Stimulated activated CD8-positive, alpha-beta memory T cell treated with anti-CD3 and anti-CD28 coated beads, Interleukin-7, amount 100 ng/mL, for 1 hour (primary cell): Measurements from ENCODE around the gene MVB12B.

Experiments
- DNase-seq, 2 donors: peaks; one replicate each; pipeline ENCODE4 v3.0.0-alpha.2; 2020; ENCODE audit warnings: low read depth in 2 of 2

Gene MVB12B

DNA sequence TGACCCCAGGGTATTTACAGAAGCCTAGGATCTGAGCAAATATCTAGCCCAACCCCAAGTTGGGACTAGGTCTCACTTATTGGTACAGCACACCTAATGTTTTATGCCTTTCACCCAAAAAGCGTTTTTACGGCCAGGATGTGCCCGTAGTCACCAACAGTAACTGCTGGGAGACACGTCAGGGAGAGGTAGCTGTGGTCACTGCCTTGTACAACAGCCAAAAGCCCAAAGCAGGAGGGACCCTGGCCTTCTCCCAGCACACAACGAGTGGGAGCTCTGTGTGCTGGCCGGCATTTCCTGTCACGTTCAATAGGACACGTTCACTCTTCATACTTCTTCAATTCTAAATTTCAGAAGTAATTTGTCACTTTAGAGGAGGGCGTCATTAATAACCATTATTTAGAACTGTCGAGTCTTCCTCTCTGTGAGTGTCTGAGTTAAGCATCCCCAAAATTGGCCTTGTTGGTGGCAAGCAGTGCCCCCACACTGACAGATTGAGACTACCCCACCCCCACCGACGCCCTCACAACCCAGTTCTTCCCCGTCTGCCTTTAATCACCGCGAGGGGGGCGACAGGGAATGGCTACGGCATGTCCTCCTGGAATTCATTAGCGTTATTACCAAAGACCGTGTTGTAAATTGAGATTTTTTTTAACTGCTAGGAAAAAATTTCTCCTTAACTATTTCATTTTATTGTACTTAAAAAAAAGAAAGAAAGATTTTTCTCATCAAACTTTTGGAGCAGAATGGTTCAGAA is 80.7 kb downstream of the MVB12B start:
- no peak for DNase-seq

GRCh38 chr9:126408004-126408403 is 81.4 kb downstream of the MVB12B start:
- DNase-seq: no peak

DNA sequence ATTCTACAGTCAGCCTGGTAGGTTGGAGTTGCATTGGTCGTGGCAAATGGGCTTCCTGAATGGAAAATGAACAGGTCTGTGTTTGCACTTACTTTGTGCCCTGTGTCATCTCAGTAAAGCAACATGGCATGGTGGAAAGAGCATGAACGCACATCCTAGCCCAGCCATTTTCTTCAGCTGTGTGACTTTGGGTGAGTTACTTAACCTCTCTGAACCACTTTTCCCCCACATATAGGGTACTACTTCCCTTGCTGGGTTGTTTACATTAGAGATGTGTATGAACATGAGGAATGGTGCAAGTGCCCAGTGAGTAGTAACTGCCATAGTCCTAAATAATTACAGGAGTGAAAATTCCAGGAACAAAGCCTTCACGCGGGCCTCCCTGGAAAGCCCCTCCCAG is 83.6 kb downstream of the MVB12B start:
- no peak for DNase-seq

DNA sequence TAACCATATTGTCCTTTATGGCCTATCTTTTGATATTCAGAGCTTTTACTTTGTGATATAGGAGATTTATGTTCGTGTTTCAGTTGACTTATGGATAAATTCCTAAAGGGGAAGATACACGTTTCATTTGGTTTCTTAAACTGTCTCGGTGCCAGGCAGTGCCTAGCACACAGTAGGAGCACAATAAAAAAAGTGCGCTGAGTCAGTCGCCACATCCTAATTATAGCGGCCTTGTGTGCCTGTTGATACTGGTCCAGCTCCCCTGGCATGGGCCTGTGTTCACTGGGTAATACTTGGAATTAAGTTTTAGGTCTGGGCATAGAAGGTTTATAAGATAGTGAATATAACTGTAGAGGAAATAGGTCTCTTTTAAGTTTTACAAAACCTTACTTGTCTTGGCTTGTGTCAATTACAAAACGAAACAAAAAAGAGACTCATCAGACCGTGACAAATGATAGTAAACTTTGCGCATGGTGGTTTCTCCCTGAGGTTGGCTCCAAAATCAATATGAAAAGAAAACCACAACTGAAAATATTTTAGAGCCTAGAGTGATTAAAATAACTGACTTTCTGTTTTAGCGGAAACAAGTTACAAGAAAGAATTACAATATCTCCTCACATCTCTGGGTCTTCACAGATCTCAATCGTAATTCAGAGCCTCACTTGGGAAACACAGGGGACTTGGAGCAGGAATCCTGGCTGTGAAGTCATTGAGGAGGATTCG is 84.8 kb downstream of the MVB12B start:
- no peak for DNase-seq

- no peak for DNase-seq
Observed at GRCh38 chr9:126411948-126412284, 85.3 kb downstream of the MVB12B start.

DNA sequence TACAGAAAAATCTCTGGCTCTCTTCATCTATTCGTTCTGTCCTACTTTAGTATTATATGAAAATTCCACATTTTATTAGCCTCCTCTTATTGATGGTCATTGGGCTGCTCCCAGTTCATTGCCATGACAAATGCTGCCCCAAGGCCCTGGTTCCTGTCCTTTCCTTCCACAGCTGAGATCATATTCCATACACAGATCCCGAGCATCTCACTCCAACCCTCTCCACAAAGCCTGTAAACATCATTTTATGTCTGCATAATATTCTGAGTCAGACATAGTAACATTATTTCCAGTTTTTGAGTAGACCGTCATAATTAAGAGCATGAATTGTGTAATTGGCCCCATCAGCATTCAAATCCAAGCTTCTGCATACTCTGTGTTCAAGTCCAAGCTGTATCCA is 86.3 kb downstream of the MVB12B start:
- DNase-seq: no peak

- DNase-seq: no peak
Observed at GRCh38 chr9:126413391-126414068, 86.9 kb downstream of the MVB12B start.

GRCh38 chr9:126415741-126416370 is 89.2 kb downstream of the MVB12B start:
- DNase-seq: no peak

DNA sequence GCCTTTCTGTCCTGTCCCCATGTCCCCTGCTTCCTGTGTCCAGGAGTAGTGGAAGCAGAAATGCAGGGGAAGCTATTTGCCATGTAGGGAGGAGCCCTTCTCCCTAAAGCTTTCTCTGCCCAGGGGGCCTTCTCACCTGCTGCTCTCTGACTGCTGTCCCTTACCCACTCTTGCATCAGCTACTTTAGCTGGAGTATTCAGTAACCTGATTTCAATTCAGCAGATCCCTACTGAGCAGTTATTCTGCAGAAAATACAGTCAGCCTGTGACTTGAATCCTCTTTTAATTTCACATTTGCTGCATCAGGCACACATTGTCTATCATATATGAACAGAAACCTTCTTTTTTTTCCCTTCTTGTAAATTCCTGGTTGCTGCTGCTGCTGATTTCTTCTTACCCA is 90.4 kb downstream of the MVB12B start:
- DNase-seq: no peak

- DNase-seq: no peak
Observed at GRCh38 chr9:126417684-126418083, 91.1 kb downstream of the MVB12B start.

DNA sequence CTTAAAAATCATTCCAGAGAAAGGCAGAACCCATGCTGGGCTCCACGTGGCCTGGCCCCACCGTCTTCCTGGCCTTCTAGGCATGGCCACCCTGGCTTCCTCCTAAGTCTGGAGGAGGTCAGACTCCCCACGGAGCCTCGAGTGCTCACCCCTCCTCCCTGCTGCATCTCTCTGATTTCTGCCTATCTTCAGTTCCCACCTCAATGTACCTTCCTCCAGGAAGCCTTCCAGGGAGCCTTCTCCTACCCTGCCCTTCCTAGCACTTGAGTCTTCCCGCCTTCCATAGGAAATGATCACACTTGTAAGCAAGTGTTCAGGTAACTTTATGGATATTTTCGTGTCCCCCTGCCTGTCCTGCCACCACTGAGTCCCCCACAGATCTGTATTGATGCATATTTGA is 92.0 kb downstream of the MVB12B start:
- DNase-seq: no peak

GRCh38 chr9:126419475-126419874 is 92.8 kb downstream of the MVB12B start:
- DNase-seq: no peak

GRCh38 chr9:126420135-126420534 is 93.5 kb downstream of the MVB12B start:
- no peak for DNase-seq

DNA sequence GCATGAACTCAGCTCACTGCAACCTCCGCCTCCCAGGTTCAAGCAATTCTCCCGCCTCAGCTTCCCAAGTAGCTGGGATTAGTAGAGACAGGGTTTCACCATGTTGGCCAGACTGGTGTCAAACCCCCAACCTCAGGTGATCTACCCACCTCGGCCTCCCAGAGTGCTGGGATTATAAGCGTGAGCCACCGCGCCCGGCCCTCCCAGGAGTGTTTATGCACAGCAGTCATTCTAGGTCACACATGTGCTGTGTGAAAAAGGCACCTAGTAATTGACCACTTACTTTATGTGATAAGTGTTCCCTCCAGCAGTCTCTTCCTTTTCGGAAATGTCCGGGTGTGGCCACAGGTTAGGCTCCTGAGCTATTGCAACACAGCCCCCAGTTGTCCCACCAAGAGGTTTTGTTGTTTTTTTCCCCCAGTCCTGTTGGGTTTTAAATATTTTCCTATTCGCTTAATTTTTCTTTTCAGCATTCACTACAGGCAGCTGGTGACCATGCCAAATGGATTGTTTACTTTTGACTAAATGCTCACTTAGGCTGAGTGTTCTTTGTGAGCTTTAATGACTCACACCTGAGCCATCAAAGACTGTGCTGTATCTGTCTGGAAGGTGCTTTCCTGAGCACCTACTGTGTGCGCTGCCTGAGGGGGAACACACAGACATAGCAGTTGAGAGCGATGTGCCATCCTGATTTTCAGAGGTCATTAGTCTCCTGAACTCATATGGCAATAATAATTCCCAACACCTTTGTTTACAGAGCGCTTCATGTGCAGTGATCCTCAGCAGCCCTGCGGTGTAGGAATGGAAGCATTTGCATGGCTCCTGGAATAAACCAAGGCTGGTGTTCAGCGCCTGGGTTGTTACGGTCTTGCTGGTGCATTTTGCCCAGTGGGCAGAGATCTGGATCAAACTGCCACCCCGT is 94.3 kb downstream of the MVB12B start:
- DNase-seq: no peak

DNA sequence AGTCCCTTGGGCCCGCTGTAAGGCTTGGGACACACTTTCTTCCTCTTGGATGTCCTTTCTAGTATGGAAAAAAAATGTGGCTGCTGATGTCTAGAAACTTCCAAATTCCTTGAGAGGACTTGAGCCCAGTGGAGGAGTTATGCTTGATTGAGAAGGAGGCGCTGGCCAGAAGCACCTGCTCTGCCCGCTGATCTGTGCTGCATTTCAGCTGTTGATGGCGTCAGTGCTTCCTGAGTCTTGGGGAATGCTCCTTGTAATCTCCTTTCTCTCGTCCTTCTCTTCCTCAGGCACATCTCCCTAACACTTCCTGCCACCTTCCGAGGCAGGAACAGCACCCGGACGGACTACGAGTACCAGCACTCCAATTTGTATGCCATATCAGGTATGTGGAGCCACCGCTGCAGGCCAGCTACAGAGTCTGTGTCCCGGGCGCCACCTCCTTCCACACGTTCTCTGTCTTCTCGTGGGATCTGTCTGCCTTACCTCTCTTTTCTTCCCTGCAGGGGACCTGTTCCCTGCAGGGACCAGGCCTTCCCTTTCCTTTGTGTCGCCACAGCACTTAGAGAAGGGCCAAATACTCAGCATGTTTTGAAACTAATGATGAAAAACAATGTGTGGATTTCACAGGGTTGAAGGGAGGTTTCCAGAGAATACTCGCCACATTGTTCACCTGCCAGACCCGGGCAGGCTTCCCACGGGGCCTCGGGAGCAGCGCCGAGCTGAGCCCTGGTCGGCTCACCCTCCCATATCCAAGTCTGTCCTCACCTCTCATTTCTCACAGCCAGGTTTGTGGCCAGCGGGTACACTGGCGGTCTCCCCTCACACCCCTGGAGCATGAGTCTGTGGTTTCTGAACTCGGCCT is 95.2 kb downstream of the MVB12B start:
- no peak for DNase-seq

GRCh38 chr9:126423142-126423915 is 96.7 kb downstream of the MVB12B start:
- no peak for DNase-seq

DNA sequence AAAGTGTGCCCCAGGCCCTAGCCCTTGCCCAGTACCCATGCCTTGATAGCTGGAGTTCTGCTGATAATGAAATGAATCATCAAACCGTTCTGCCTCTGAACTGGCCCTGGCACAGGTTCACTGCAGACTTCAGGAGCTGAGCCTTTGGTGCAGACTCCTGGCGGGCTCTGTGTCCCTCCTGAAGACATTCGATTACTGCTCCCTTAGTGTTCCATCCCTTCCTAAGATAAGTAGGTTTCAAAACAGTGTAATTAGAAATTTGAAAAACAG is 97.2 kb downstream of the MVB12B start:
- DNase-seq: no peak

GRCh38 chr9:126424511-126424910 is 97.9 kb downstream of the MVB12B start:
- DNase-seq: no peak

DNA sequence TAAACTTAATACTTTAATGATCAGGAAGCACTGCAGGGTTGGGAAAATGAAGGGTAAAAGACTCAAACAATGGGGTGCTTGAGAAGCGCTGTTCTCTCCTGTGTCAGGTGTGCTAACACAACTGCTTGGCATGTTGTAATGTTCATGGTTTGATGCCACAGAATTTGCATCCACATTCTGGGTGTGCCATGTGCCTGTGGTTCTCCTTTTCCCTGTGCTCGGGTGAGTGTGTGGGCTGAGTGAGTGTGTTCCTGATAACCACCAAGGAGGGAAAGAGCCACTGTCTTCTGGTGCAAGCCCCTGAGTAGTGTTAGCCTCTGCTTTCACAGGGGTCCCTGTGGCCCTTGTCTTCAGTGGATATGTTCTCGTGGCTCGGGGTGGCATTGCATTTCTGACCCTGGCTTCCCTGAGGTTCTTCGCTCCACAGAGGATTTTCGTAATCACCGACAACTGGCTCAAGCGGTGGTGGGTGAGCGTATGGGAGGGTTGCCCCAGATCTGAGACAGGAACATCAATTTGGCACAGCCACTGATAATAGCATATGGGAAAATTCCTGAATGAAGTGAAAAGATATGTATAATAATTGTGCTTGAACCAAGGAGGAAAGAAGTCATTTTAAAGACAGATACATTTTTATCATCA is 102.0 kb downstream of the MVB12B start:
- no peak for DNase-seq
